Prostate gland (tissue), 2 donors: ENCODE results near the gene FGFR1OP2. TPM values are rescaled to one million over a fixed set of nuclear protein-coding genes. Genes with fewer than 3 reads are reported as not detected.
"Not testable (repeated sequence)": the region's sequence is repeated elsewhere in the genome, so short reads cannot be mapped to it uniquely, and the experiment has no call there.

Source experiments
- DNase-seq: peaks from one replicate; pipeline ENCODE4 v3.0.0-alpha.2; 2019; ENCODE audit warnings: low spot score
- H3K27ac ChIP-seq, 2 donors: fragments of 200-600 bp; sonication (generic); 2 replicates each; pipeline ENCODE4 v1.5.1; 2017 to 2019
- H3K27me3 ChIP-seq: fragments of 200-600 bp; sonication (generic); replicated peaks from 2 replicates; pipeline ENCODE4 v1.5.1; 2019; ENCODE audit not compliant: insufficient read depth
- H3K36me3 ChIP-seq, 2 donors: fragments of 200-600 bp; sonication (generic); 1 replicate in 1 of 2; 2 replicates in 1 of 2; pipeline versions ENCODE4 v1.5.1 to v1.8.1; 2017 to 2019
- H3K4me1 ChIP-seq: fragments of 200-600 bp; sonication (generic); replicated peaks from 2 replicates; pipeline ENCODE4 v1.5.1; 2019
- H3K4me3 ChIP-seq, 2 donors: fragments of 200-600 bp; sonication (generic); 2 replicates each; pipeline ENCODE4 v1.5.1; 2017 to 2019
- H3K9me3 ChIP-seq: fragments of 200-600 bp; sonication (generic); 2 replicates; pipeline ENCODE4 v1.5.1; 2017
- CTCF ChIP-seq, 4 experiments: fragments of 200-600 bp in 2 of 4; fragments of 450-650 bp in 2 of 4; sonication (generic) in 2 of 4; IDR thresholded peaks; 1 replicate in 3 of 4; 2 replicates in 1 of 4; pipeline ENCODE4 v1.5.1; 2016 to 2019; ENCODE audit warnings: antibody characterized with exemption in 4 of 4, mild to moderate bottlenecking in 2 of 4, moderate library complexity in 2 of 4
- POLR2A ChIP-seq: fragments of 450-650 bp; IDR thresholded peaks from one replicate; pipeline ENCODE4 v1.6.1; 2016; ENCODE audit warnings: antibody characterized with exemption, mild to moderate bottlenecking
- POLR2AphosphoS5 ChIP-seq: sonication (generic); formaldehyde crosslinking; IDR thresholded peaks from one replicate; pipeline ENCODE4 v1.6.1; 2017; ENCODE audit warnings: antibody characterized with exemption
- WGBS: methylation state at CpG from one replicate; pipeline ENCODE4 v1.1.5; 2018; 5-methylcytosine and 5-hydroxymethylcytosine counted together
- intact Hi-C: fragments of 100-400 bp; cut with DNase I; formaldehyde crosslinking; loops from one replicate; pipeline ENCODE4 v1.14.2; 2022
- total RNA-seq, 2 donors: library from RNA; depleted of rRNA; stranded (reverse); fragments of >200 nt; gene quantifications; one replicate each; pipeline ENCODE4 v1.1.0, GENCODE V29; 2016

FGFR1OP2 gene
- total RNA-seq: 10 to 100 TPM; 45.0 to 64.4 TPM

GRCh38 chr12:26937863-26938700 is at the start of gene FGFR1OP2, which contains the start of gene INTS13:
TSS of gene FGFR1OP2 (plus strand) at chr12:26938470. CDS start at chr12:26954159, 15,689 bp downstream.
TSS of gene INTS13 (minus strand) at chr12:26937981. CDS start at chr12:26936803, 1,178 bp downstream.
- Histone ChIP-seq H3K9me3 (no peaks in the 10 kb centered on the region), H3K27ac (peak within 1 kb of the TSS; percentile 95 to 98), H3K27me3 (no peaks in the 10 kb centered on the region), H3K4me1 (no peaks in the 10 kb centered on the region), H3K36me3 (no peaks in the 10 kb centered on the region), H3K4me3 (peak within 1 kb of the TSS; percentile 79 to 90)
- TF ChIP-seq CTCF (IDR thresholded peaks at IDR 0.05) (no peak), POLR2AphosphoS5 (peak; percentile 84), POLR2A (peak; percentile 97)
- peak; percentile 98 for DNase-seq
- WGBS: 1% methylated on average over 69 of the region's 69 CpGs
- intact Hi-C loops: loop anchor here (2.0 to 5.0 kb wide), 2 partner anchors 77 to 309 kb away; partner anchors contain the start of gene TM7SF3

- TF ChIP-seq POLR2AphosphoS5 (no peak), POLR2A (no peak), CTCF (IDR thresholded peaks at IDR 0.05) (no peak)
- no peaks in the 10 kb centered on the region for H3K36me3 ChIP-seq
- no peak for DNase-seq
- intact Hi-C loops: no loop called here
- no peaks in the 10 kb centered on the region for H3K27me3 ChIP-seq
- H3K9me3 ChIP-seq: no peaks in the 10 kb centered on the region
- H3K27ac ChIP-seq: no peak overlapping the region
- WGBS: 91% methylated on average over 5 of the region's 5 CpGs
- H3K4me3 ChIP-seq: no peak overlapping the region
- H3K4me1 ChIP-seq: no peaks in the 10 kb centered on the region
Observed at GRCh38 chr12:26890784-26891183, 47.5 kb upstream of the FGFR1OP2 start.

- H3K36me3 ChIP-seq: no peaks in the 10 kb centered on the region
Observed at GRCh38 chr12:26891704-26892103, 46.6 kb upstream of the FGFR1OP2 start.

GRCh38 chr12:26895672-26896071 is 42.6 kb upstream of the FGFR1OP2 start:
- no peak for DNase-seq
- intact Hi-C loops: no loop called here
- no peaks in the 10 kb centered on the region for H3K27me3 ChIP-seq
- H3K36me3 ChIP-seq: no peaks in the 10 kb centered on the region
- TF ChIP-seq POLR2A (no peak), POLR2AphosphoS5 (no peak), CTCF (IDR thresholded peaks at IDR 0.05) (no peak)
- no peaks in the 10 kb centered on the region for H3K9me3 ChIP-seq
- H3K27ac ChIP-seq: no peak overlapping the region
- no peak overlapping the region for H3K4me3 ChIP-seq
- WGBS: 83% methylated on average over 4 of the region's 4 CpGs
- no peaks in the 10 kb centered on the region for H3K4me1 ChIP-seq

More at GRCh38 chr12:26891704-26892103, 46.6 kb upstream of the FGFR1OP2 start:
- no peaks in the 10 kb centered on the region for H3K27me3 ChIP-seq
- no peak for DNase-seq
- H3K9me3 ChIP-seq: no peaks in the 10 kb centered on the region
- intact Hi-C loops: no loop called here
- H3K4me3 ChIP-seq: no peak overlapping the region
- no peaks in the 10 kb centered on the region for H3K4me1 ChIP-seq
- 86% methylated on average over 1 of the region's 1 CpG for WGBS
- H3K27ac ChIP-seq: no peak overlapping the region
- TF ChIP-seq POLR2A (no peak), CTCF (IDR thresholded peaks at IDR 0.05) (no peak), POLR2AphosphoS5 (no peak)

DNA sequence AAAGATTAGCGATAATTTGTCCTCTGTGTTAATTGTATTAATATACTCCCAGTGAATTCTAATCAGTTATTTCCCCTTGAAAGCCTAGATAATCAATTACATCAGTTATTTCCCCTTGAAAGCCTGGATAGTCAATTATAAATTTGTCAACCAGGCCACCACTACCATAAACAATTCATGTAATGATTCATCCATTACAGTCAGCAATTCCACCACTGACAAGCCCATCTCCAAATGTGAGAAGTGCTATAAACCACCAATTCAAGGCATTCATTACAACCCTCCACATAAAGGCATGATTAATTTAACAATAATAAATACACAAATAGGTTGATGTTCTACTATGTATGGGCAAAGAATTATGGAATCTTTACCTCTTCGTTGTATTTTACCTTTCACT is 41.4 kb upstream of the FGFR1OP2 start:
- TF ChIP-seq POLR2A (no peak), CTCF (IDR thresholded peaks at IDR 0.05) (no peak), POLR2AphosphoS5 (no peak)

GRCh38 chr12:26903396-26903795 is 34.9 kb upstream of the FGFR1OP2 start:
- H3K9me3 ChIP-seq, DNase-seq, H3K27ac ChIP-seq, H3K4me3 ChIP-seq, H3K4me1 ChIP-seq, H3K27me3 ChIP-seq, H3K36me3 ChIP-seq, intact Hi-C loops: not testable (repeated sequence)
- 64% methylated on average over 3 of the region's 3 CpGs for WGBS

More for the DNA sequence above, 41.4 kb upstream of the FGFR1OP2 start:
- no peaks in the 10 kb centered on the region for H3K36me3 ChIP-seq
- no peak overlapping the region for H3K4me3 ChIP-seq
- 94% methylated on average over 2 of the region's 2 CpGs for WGBS
- no peak overlapping the region for H3K27ac ChIP-seq
- intact Hi-C loops: no loop called here
- H3K4me1 ChIP-seq: no peaks in the 10 kb centered on the region
- DNase-seq: no peak
- no peaks in the 10 kb centered on the region for H3K9me3 ChIP-seq
- H3K27me3 ChIP-seq: no peaks in the 10 kb centered on the region
